Endothelial cell of umbilical vein (primary cell): ENCODE data around the gene NT5C1A. TPM values are rescaled to one million over a fixed set of nuclear protein-coding genes. Genes with fewer than 3 reads are reported as not detected.

Experiments used
- BruUV-seq: library from RNA; stranded (reverse); fragments of 400-500 nt; replicated peaks from 2 replicates; lab custom pipeline; 2021; lab: Mats Ljungman, UMichigan
- CTCF ChIA-PET: fragments of 300-600, 350-600 bp; sonication (Branson Sonifier 250); formaldehyde crosslinking; loops from one replicate; lab custom pipeline; 2021; ENCODE audit warnings: antibody characterized with exemption, inconsistent platforms; lab: Charles Lee
- POLR2A ChIA-PET: fragments of 300-600, 350-600 bp; sonication (Branson Sonifier 250); formaldehyde crosslinking; loops from one replicate; lab custom pipeline; 2021; ENCODE audit warnings: antibody characterized with exemption, inconsistent platforms; lab: Charles Lee
- DNase-seq: peaks from one replicate; pipeline ENCODE4 v3.0.0-alpha.2; 2011; ENCODE audit warnings: low read depth, low spot score
- FAIRE-seq: peaks from 2 replicates; lab custom pipeline; 2011; peaks lifted over from hg19 to GRCh38; lab: Jason Lieb, UNC
- H2AFZ ChIP-seq: 2 replicates; pipeline ENCODE4 v1.6.0; 2012; ENCODE audit warnings: low read depth, low read length, control low read depth, inconsistent platforms
- H3K27ac ChIP-seq: 2 replicates; pipeline ENCODE4 v1.5.1; 2011; ENCODE audit warnings: low read depth, mild to moderate bottlenecking, control low read depth, low read length, moderate library complexity; ENCODE audit not compliant: insufficient read depth
- H3K27me3 ChIP-seq, 2 experiments: 2 replicates each; pipeline versions ENCODE4 v1.6.0 to v1.6.1; 2011; ENCODE audit warnings: low read length in 2 of 2, mixed read lengths in 1 of 2; ENCODE audit not compliant: control insufficient read depth in 2 of 2, insufficient read depth in 2 of 2
- H3K36me3 ChIP-seq, 2 experiments: 2 replicates in 1 of 2; 3 replicates in 1 of 2; pipeline ENCODE4 v1.5.1; 2011; ENCODE audit warnings: low read length in 2 of 2, mild to moderate bottlenecking in 1 of 2, moderate library complexity in 1 of 2; ENCODE audit not compliant: control insufficient read depth in 2 of 2, insufficient read depth in 2 of 2; ENCODE audit errors: extremely low read depth in 1 of 2
- H3K4me1 ChIP-seq: 3 replicates; pipeline ENCODE4 v1.5.1; 2011; ENCODE audit warnings: mild to moderate bottlenecking, low read length; ENCODE audit not compliant: control insufficient read depth, insufficient read depth; ENCODE audit errors: extremely low read depth
- H3K4me2 ChIP-seq: 2 replicates; pipeline ENCODE4 v1.6.1; 2011; ENCODE audit warnings: low read length, control low read depth, mixed read lengths; ENCODE audit not compliant: insufficient read depth
- H3K4me3 ChIP-seq, 3 experiments: fragments of 200-600 bp in 1 of 3; sonication (generic), shearing (Covaris generic) in 1 of 3; replicated peaks in 1 of 3; 2 replicates each; pipeline ENCODE4 v1.5.1; 2011 to 2016; ENCODE audit warnings: control low read depth in 3 of 3, low read length in 3 of 3, mild to moderate bottlenecking in 2 of 3, inconsistent platforms in 1 of 3, low read depth in 1 of 3, moderate library complexity in 1 of 3; ENCODE audit not compliant: insufficient read depth in 1 of 3
- H3K79me2 ChIP-seq: 2 replicates; pipeline ENCODE4 v1.6.0; 2012; ENCODE audit warnings: low read length, inconsistent platforms; ENCODE audit not compliant: control insufficient read depth, insufficient read depth
- H3K9ac ChIP-seq: replicated peaks from 2 replicates; pipeline ENCODE3; 2011; ENCODE audit warnings: low read length, control low read depth; ENCODE audit not compliant: insufficient read depth; ENCODE audit errors: extremely low read depth
- H3K9me1 ChIP-seq: replicated peaks from 3 replicates; pipeline ENCODE4 v1.6.0; 2011; ENCODE audit warnings: mild to moderate bottlenecking, low read length; ENCODE audit not compliant: control insufficient read depth, insufficient read depth; ENCODE audit errors: extremely low read depth
- H3K9me3 ChIP-seq: replicated peaks from 2 replicates; pipeline ENCODE4 v1.5.1; 2012; ENCODE audit warnings: low read length, inconsistent platforms; ENCODE audit not compliant: control insufficient read depth, insufficient read depth
- H4K20me1 ChIP-seq: replicated peaks from 2 replicates; pipeline ENCODE3; 2011; ENCODE audit warnings: mild to moderate bottlenecking, low read length; ENCODE audit not compliant: control insufficient read depth, insufficient read depth; ENCODE audit errors: extremely low read depth
- EZH2 ChIP-seq: IDR thresholded peaks from 2 replicates; pipeline ENCODE4 v1.6.1; 2012; ENCODE audit warnings: borderline replicate concordance, low read depth, mild to moderate bottlenecking, moderate library complexity, low read length, inconsistent platforms; ENCODE audit not compliant: severe bottlenecking
- FOS ChIP-seq: IDR thresholded peaks from 2 replicates; pipeline ENCODE4 v1.6.1; 2011; ENCODE audit warnings: mild to moderate bottlenecking, low read length, moderate library complexity, borderline replicate concordance; ENCODE audit not compliant: insufficient read depth
- GATA2 ChIP-seq: IDR thresholded peaks from 2 replicates; pipeline ENCODE4 v1.7.0; 2011; ENCODE audit warnings: low read depth, mild to moderate bottlenecking, moderate library complexity, mixed read lengths, low read length; ENCODE audit not compliant: insufficient read length, insufficient read depth
- JUN ChIP-seq: IDR thresholded peaks from 2 replicates; pipeline ENCODE4 v1.6.1; 2011; ENCODE audit warnings: borderline replicate concordance, low read depth; ENCODE audit not compliant: insufficient read length, insufficient read depth
- MAX ChIP-seq: IDR thresholded peaks from 2 replicates; pipeline ENCODE4 v1.6.1; 2011; ENCODE audit not compliant: insufficient read depth, insufficient read length
- POLR2A ChIP-seq: IDR thresholded peaks from 2 replicates; pipeline ENCODE4 v1.6.1; 2012; ENCODE audit warnings: low read depth, mild to moderate bottlenecking, control low read depth, low read length
- POLR2AphosphoS5 ChIP-seq: IDR thresholded peaks from 2 replicates; pipeline ENCODE4 v1.6.1; 2012; ENCODE audit warnings: low read depth, mild to moderate bottlenecking, control low read depth, low read length, moderate library complexity; ENCODE audit not compliant: insufficient read depth
- dilution Hi-C: fragments of 300-500 bp; cut with MboI; formaldehyde crosslinking; loops from one replicate; pipeline ENCODE4 v1.15.0; 2019; ENCODE audit warnings: low sequenced_read_pairs; ENCODE audit not compliant: extremely low pct_ligation_motif_present
- intact Hi-C: fragments of 100-400 bp; cut with micrococcal nuclease; formaldehyde crosslinking; loops from one replicate; pipeline ENCODE4 v1.10.0; 2022
- polyA plus RNA-seq, 4 experiments: library from polyadenylated mRNA; depleted of rRNA in 3 of 4; stranded (reverse) in 3 of 4; unstranded in 1 of 4; fragments of >200 nt; gene quantifications; 2 replicates each; pipeline versions ENCODE4 v1.2.1 to v1.2.3, GENCODE V29; 2011 to 2012; ENCODE audit warnings: missing spikeins in 1 of 4
- total RNA-seq: library from RNA; stranded (reverse); gene quantifications from 2 replicates; pipeline ENCODE4 v1.2.3, GENCODE V29; 2021

The NT5C1A gene
- total and polyA plus RNA-seq, 2 donors (not counting 3 experiments of a cell fraction or from before 2014, with no cell fraction given): not detected

GRCh38 chr1:39620659-39621165 lies 51.2 kb downstream of the NT5C1A start:
- FAIRE-seq (no peak), DNase-seq (no peak)
- Histone ChIP-seq H3K79me2 (no peaks in the 10 kb centered on the region), H3K4me2 (no peak overlapping the region), H3K27ac (no peak overlapping the region), H3K9me3 (no peaks in the 10 kb centered on the region), H4K20me1 (no peaks in the 10 kb centered on the region), H3K4me1 (no peaks in the 10 kb centered on the region), H3K9ac (no peak overlapping the region), H3K9me1 (no peaks in the 10 kb centered on the region), H3K36me3 (no peaks in the 10 kb centered on the region), H3K4me3 (no peak overlapping the region), H2AFZ (no peak overlapping the region), H3K27me3 (peaks cover 0 to 13% of the 10 kb centered on the region in 2 experiments)
- TF ChIP-seq POLR2AphosphoS5 (no peak), GATA2 (no peak), MAX (no peak), JUN (no peak), FOS (no peak), EZH2 (no peak), POLR2A (no peak)
- POLR2A ChIA-PET: no interaction called here
- CTCF ChIA-PET: interaction anchor here (0.7 to 6.3 kb wide), 4 partner anchors 10 to 37 kb away, joined by 3 to 56 read pairs (median 8); no protein-coding TSS in a partner anchor
- intact Hi-C loops: no loop called here
- BruUV-seq: no TSS peak
- dilution Hi-C loops: no loop called here
